Measurements from ENCODE around the gene IGFBP4.

- no peak for TF ChIP-seq CTCF (IDR thresholded peaks at IDR 0.05)
- TF ChIP-seq POLR2A (IDR thresholded peaks at IDR 0.05): no peak
Measured at GRCh38 chr17:40478486-40478885, 35.2 kb downstream of the IGFBP4 start.

Data from thyroid gland (tissue), 4 donors.